HG02885 (cell line): Measurements from ENCODE around the gene IQSEC1.
"Not testable (repeated sequence)": the region's sequence is repeated elsewhere in the genome, so short reads cannot be mapped to it uniquely, and the experiment has no call there.

Experiments
- ATAC-seq: cut with Tn5 transposase; IDR thresholded peaks from one replicate; pipeline ENCODE4 v1.9.1; 2021; ENCODE audit warnings: mild to moderate bottlenecking; ENCODE audit not compliant: unreplicated experiment, poor library complexity

The IQSEC1 gene

DNA sequence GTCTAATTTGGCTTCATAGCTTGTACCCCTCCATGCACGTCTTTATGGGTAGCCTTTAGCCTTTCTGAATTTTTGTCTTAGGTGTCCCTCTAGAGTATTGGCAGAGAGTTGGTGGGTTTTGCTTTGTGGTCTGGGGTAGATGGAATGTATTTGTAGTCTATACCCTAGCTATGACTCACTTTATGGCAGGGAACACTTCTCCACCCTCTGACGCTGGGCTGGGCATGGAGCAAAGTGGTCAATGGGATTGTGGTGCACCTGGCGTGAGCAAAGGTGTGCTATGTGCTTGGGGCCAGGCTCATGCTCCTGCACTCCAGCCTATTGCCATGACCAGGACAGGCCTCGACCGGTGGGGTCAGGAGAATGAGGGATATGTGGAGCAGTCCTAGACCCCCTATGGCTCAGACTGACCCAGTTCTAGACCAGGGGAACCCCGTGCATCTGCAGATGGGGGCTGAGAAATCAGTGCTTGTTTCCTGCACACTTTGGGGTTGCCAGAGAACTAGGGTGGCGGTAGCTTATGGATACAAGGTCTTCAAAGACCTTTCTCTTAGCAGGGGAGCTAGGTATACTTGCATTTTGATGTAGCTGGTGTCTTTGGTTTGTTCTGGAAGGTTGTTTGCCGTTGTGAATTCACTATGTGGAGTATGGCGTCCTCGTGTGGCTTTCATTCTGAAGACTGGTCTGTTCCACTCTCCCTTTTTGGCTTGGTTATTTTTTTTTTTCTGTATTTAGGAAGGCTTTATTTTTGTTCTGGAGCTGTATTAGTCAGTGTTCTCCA is 182.4 kb downstream of the IQSEC1 start:
- ATAC-seq, result no peak

DNA sequence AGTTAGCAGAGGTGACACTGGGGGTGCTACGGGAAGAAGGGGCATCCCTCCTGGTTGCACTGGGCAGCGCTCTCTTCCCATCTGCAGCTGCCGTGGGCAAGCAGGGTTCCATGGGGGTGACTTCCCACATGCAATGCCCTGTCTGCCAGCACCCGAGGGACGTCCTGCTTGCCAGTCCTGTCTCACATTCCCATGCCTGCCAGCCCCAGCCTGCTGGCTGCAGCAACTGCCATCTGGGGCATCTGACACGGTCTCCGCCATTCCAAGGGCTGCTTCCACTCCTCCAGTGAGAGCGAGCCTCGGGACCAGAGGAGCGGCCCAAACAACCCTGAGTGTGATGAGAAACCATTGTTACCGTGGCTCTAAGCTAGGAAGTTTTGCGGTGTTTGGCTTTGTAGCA is 186.5 kb downstream of the IQSEC1 start:
- ATAC-seq, result no peak

GRCh38 chr3:12886106-12886679 is 187.0 kb downstream of the IQSEC1 start:
- peak; percentile 66 for ATAC-seq

- ATAC-seq, result no peak
Observed at GRCh38 chr3:12885583-12885930, 187.7 kb downstream of the IQSEC1 start.

- ATAC-seq, result no peak
Observed at GRCh38 chr3:12884790-12885582, 188.2 kb downstream of the IQSEC1 start.

- ATAC-seq, result no peak
Observed at GRCh38 chr3:12884186-12884680, 189.0 kb downstream of the IQSEC1 start.

- ATAC-seq, result no peak
Observed at GRCh38 chr3:12882336-12883310, 190.6 kb downstream of the IQSEC1 start.

DNA sequence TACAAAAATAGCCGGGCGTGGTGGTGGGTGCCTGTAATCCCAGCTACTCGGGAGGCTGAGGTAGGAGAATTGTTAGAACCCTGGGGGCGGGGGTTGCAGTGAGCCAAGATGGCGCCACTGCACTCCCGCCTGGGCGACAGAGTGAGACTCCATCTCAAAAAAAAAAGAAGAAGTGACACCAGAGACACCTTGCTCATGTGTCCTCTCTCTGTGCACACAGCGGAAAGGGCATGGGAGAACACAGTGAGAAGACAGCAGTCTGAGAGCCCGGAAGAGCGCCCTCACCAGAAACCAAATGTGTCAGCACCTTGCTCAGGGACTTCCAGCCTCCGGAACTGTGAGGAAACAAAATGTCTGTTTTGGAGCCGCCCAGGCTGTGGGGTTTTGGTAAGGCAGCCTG is 191.4 kb downstream of the IQSEC1 start:
- ATAC-seq, result peak; percentile 69

DNA sequence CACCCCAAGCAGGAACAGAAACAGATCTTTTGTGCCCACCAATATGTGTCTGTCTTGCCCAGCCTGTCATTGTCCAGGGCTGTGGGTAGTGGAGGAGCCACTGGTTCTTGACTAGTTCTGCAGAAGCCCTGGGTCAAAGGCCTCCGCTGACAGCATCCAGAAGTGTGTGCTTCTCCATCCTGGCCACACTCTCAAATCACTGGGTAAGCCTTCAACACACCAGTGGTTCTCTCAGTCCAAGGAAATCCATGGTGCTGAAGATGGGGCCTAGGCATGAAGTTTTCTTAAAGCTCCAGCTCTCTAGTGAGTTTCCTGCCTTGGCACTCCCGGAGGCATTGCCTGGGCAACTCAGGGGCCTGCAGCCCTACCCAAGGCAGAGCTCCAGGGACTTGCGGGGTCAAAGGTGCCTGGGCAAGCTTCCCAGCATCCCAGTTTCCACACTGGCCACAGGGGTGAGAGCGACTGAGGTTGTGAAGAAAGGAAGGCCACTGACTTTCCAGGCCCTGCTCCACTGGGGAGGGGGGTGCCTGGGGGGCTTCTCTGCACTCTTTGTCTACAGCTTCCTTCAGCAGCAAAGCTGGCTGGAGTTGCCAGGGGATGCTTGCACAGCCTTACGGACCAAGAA is 193.9 kb downstream of the IQSEC1 start:
- ATAC-seq, result no peak

- not testable (repeated sequence) for ATAC-seq
Observed at GRCh38 chr3:12878758-12879157, 194.5 kb downstream of the IQSEC1 start.

- ATAC-seq, result no peak
Observed at GRCh38 chr3:12878141-12878574, 195.1 kb downstream of the IQSEC1 start.

DNA sequence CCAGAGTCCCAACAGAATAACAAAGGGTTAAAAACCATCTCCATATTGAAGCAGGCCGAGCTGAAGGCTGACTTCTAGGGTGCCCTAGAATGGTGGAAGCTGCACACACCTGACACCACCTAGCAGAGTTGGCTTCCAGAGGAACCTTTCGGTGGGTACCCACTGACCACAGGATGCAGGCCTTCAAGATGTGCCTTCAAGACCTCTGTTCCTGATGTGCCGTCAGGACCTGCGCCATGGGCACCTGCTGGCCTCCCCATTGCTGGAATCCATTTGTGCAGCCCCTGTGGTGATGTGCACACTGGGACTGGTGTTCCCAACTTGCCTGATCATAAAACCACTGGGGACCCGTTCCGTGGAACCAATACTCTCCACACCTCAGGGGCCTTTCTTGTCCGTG is 196.2 kb downstream of the IQSEC1 start:
- ATAC-seq, result no peak

DNA sequence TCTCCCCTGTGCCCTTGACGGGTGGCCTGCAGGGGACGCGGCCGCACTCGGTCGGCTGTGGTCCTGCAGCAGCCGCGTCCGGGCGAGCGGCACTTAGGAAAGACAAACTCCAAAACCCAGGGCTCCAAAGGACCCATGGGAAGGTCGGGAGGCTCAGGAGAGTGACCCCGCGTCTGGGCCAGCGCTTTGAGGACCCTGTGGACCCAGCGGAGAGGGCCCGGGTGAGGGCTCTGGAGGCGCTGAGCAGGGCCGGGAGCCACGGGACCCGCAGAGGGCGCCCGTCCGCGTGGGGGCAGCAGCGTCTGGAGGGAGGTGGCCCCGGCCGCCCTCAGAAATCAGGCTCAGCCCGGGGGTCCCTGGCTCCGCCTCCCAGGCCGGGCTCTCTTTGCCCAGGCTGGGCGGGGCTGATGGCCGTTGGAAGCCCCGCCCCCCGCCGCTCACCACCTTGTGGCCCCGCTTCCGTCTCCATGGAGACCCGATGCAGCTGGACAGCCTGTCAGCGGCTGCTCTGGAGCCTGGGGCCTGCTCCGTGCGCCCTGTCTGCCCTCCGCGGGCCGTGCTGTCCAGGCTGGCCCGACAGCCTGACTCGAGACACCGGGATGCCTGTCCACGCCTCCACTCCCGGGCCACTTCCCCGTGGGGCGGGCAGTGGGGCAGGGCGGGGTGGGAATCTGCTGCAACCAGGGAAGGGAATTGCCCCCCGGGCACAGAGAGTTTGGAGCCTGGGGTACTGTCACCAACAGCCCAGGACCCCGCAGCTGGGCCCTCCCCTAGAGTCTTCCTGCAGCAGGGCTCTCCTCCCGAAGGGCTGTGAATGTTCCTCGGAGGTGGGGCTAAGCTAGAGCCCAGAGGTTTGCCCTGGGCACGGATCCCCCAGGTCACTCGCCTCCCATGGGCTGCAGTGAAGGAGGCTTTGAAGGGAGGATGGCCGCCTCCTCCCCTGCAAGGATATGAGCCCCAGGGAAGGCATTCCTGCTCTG is 197.1 kb downstream of the IQSEC1 start:
- ATAC-seq, result peak; percentile 53

DNA sequence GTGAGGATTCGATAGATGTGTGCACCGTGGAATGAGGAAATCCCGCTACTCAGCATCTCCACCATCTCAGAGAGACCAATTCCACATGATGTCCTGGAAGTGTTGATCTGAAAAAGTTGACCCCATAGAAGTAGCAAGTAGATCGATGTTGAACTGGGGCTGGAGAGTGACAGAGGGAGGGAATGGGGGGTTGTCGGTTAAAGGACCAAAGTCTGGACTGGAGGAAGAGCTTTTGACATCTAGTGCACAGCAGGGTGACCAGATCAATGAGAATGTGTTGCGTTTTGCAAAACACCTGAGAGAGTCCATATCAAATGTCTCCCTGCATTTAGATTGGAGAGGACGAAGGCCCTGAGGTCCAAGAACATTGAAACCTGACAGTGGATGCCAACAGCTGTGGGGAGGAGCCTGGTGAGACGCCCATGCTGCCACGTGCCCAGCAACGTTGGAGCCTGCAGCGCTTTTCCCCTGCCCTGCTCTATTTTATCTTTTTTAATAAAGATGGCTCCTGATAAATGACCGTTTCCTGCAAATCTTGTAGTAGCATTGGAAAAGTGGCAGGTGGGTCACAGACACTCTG is 201.7 kb downstream of the IQSEC1 start:
- no peak for ATAC-seq

GRCh38 chr3:12870942-12871341 is 202.3 kb downstream of the IQSEC1 start:
- peak; percentile 69 for ATAC-seq

- peak; percentile 52 for ATAC-seq
Observed at GRCh38 chr3:12869035-12869621, 204.1 kb downstream of the IQSEC1 start.
